ENCODE results near the gene MSMO1.

GRCh38 chr4:165368114-165368513 is 40.6 kb downstream of the MSMO1 start:
- TF ChIP-seq EP300 (IDR thresholded peaks at IDR 0.05; ENCODE audit: borderline replicate concordance in 1 of 2, low read depth in 2 of 2, low read length in 2 of 2) (no peak), SUZ12 (IDR thresholded peaks at IDR 0.05; ENCODE audit: low read length) (no peak), SRF (IDR thresholded peaks at IDR 0.05; ENCODE audit: low read depth, low read length) (no peak), CBX8 (IDR thresholded peaks at IDR 0.05; ENCODE audit: borderline replicate concordance, low read depth, low read length) (no peak), POLR2A (IDR thresholded peaks at IDR 0.05; ENCODE audit: control extremely low read depth in 1 of 2, low read depth in 2 of 2, low read length in 2 of 2) (no peak)
- TF ChIP-seq, protein P1, sequence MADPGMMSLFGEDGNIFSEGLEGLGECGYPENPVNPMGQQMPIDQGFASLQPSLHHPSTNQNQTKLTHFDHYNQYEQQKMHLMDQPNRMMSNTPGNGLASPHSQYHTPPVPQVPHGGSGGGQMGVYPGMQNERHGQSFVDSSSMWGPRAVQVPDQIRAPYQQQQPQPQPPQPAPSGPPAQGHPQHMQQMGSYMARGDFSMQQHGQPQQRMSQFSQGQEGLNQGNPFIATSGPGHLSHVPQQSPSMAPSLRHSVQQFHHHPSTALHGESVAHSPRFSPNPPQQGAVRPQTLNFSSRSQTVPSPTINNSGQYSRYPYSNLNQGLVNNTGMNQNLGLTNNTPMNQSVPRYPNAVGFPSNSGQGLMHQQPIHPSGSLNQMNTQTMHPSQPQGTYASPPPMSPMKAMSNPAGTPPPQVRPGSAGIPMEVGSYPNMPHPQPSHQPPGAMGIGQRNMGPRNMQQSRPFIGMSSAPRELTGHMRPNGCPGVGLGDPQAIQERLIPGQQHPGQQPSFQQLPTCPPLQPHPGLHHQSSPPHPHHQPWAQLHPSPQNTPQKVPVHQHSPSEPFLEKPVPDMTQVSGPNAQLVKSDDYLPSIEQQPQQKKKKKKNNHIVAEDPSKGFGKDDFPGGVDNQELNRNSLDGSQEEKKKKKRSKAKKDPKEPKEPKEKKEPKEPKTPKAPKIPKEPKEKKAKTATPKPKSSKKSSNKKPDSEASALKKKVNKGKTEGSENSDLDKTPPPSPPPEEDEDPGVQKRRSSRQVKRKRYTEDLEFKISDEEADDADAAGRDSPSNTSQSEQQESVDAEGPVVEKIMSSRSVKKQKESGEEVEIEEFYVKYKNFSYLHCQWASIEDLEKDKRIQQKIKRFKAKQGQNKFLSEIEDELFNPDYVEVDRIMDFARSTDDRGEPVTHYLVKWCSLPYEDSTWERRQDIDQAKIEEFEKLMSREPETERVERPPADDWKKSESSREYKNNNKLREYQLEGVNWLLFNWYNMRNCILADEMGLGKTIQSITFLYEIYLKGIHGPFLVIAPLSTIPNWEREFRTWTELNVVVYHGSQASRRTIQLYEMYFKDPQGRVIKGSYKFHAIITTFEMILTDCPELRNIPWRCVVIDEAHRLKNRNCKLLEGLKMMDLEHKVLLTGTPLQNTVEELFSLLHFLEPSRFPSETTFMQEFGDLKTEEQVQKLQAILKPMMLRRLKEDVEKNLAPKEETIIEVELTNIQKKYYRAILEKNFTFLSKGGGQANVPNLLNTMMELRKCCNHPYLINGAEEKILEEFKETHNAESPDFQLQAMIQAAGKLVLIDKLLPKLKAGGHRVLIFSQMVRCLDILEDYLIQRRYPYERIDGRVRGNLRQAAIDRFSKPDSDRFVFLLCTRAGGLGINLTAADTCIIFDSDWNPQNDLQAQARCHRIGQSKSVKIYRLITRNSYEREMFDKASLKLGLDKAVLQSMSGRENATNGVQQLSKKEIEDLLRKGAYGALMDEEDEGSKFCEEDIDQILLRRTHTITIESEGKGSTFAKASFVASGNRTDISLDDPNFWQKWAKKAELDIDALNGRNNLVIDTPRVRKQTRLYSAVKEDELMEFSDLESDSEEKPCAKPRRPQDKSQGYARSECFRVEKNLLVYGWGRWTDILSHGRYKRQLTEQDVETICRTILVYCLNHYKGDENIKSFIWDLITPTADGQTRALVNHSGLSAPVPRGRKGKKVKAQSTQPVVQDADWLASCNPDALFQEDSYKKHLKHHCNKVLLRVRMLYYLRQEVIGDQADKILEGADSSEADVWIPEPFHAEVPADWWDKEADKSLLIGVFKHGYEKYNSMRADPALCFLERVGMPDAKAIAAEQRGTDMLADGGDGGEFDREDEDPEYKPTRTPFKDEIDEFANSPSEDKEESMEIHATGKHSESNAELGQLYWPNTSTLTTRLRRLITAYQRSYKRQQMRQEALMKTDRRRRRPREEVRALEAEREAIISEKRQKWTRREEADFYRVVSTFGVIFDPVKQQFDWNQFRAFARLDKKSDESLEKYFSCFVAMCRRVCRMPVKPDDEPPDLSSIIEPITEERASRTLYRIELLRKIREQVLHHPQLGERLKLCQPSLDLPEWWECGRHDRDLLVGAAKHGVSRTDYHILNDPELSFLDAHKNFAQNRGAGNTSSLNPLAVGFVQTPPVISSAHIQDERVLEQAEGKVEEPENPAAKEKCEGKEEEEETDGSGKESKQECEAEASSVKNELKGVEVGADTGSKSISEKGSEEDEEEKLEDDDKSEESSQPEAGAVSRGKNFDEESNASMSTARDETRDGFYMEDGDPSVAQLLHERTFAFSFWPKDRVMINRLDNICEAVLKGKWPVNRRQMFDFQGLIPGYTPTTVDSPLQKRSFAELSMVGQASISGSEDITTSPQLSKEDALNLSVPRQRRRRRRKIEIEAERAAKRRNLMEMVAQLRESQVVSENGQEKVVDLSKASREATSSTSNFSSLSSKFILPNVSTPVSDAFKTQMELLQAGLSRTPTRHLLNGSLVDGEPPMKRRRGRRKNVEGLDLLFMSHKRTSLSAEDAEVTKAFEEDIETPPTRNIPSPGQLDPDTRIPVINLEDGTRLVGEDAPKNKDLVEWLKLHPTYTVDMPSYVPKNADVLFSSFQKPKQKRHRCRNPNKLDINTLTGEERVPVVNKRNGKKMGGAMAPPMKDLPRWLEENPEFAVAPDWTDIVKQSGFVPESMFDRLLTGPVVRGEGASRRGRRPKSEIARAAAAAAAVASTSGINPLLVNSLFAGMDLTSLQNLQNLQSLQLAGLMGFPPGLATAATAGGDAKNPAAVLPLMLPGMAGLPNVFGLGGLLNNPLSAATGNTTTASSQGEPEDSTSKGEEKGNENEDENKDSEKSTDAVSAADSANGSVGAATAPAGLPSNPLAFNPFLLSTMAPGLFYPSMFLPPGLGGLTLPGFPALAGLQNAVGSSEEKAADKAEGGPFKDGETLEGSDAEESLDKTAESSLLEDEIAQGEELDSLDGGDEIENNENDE (IDR thresholded peaks at IDR 0.05; ENCODE audit: insufficient replicate concordance, low read length): no peak
- TF ChIP-seq, protein P2, sequence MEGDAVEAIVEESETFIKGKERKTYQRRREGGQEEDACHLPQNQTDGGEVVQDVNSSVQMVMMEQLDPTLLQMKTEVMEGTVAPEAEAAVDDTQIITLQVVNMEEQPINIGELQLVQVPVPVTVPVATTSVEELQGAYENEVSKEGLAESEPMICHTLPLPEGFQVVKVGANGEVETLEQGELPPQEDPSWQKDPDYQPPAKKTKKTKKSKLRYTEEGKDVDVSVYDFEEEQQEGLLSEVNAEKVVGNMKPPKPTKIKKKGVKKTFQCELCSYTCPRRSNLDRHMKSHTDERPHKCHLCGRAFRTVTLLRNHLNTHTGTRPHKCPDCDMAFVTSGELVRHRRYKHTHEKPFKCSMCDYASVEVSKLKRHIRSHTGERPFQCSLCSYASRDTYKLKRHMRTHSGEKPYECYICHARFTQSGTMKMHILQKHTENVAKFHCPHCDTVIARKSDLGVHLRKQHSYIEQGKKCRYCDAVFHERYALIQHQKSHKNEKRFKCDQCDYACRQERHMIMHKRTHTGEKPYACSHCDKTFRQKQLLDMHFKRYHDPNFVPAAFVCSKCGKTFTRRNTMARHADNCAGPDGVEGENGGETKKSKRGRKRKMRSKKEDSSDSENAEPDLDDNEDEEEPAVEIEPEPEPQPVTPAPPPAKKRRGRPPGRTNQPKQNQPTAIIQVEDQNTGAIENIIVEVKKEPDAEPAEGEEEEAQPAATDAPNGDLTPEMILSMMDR (IDR thresholded peaks at IDR 0.05; ENCODE audit: control extremely low read depth in 1 of 3, insufficient read depth in 1 of 3, low read depth in 1 of 3, low read length in 3 of 3): no peak
